Sigmoid colon (tissue), 4 donors: ENCODE measurements around the gene CNKSR3.

Experiments used
- EP300 ChIP-seq, 4 donors: sonication (generic); formaldehyde crosslinking; IDR thresholded peaks; one replicate each; pipeline ENCODE4 v1.6.1; 2017; ENCODE audit warnings: antibody characterized with exemption in 4 of 4
- POLR2A ChIP-seq, 2 donors: fragments of 450-650 bp; IDR thresholded peaks; one replicate each; pipeline ENCODE4 v1.6.1; 2016; ENCODE audit warnings: antibody characterized with exemption in 2 of 2, mild to moderate bottlenecking in 2 of 2, moderate library complexity in 2 of 2
- POLR2AphosphoS5 ChIP-seq, 4 donors: sonication (generic); formaldehyde crosslinking; IDR thresholded peaks; one replicate each; pipeline ENCODE4 v1.6.1; 2017; ENCODE audit warnings: antibody characterized with exemption in 4 of 4
- TF ChIP-seq, protein P1 (sequence below), 4 experiments: fragments of 450-650 bp in 3 of 4; fragments of 200-600 bp in 1 of 4; IDR thresholded peaks; one replicate each; pipeline ENCODE4 v1.5.1; 2016 to 2019; ENCODE audit warnings: antibody characterized with exemption in 4 of 4, mild to moderate bottlenecking in 3 of 4, moderate library complexity in 2 of 4

DNA sequence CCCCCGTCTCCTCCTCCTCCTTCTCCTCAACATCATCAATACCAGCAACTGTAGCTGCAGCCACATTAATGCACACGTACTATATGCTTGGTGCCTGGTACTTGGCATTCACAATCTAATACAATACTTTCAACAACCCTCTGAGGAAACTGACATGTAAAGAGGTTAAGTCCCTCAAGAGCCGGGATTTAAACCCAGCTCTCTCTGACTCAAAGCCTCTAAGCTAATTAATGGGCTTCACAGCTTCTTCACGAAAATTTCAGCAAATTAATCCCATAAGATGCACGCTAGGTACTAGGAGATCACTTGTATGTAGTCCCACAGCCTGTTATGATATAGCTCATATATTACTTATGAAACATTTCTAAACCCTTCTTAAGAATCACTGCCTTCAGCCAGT is 80.8 kb downstream of the CNKSR3 start:
- TF ChIP-seq, protein P1, sequence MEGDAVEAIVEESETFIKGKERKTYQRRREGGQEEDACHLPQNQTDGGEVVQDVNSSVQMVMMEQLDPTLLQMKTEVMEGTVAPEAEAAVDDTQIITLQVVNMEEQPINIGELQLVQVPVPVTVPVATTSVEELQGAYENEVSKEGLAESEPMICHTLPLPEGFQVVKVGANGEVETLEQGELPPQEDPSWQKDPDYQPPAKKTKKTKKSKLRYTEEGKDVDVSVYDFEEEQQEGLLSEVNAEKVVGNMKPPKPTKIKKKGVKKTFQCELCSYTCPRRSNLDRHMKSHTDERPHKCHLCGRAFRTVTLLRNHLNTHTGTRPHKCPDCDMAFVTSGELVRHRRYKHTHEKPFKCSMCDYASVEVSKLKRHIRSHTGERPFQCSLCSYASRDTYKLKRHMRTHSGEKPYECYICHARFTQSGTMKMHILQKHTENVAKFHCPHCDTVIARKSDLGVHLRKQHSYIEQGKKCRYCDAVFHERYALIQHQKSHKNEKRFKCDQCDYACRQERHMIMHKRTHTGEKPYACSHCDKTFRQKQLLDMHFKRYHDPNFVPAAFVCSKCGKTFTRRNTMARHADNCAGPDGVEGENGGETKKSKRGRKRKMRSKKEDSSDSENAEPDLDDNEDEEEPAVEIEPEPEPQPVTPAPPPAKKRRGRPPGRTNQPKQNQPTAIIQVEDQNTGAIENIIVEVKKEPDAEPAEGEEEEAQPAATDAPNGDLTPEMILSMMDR (IDR thresholded peaks at IDR 0.05): no peak
- TF ChIP-seq POLR2AphosphoS5 (IDR thresholded peaks at IDR 0.05) (no peak), POLR2A (IDR thresholded peaks at IDR 0.05) (no peak), EP300 (IDR thresholded peaks at IDR 0.05) (no peak)
